Activated T-cell treated with anti-CD3 and anti-CD28 coated beads for 24 hours (primary cell): Measurements from ENCODE around the gene ANKLE2.
"Not testable (repeated sequence)": the region's sequence is repeated elsewhere in the genome, so short reads cannot be mapped to it uniquely, and the experiment has no call there.

ENCODE experiments used
- DNase-seq: peaks from one replicate; pipeline ENCODE4 v3.0.0-alpha.2; 2020; ENCODE audit warnings: low read depth

ANKLE2 gene

DNA sequence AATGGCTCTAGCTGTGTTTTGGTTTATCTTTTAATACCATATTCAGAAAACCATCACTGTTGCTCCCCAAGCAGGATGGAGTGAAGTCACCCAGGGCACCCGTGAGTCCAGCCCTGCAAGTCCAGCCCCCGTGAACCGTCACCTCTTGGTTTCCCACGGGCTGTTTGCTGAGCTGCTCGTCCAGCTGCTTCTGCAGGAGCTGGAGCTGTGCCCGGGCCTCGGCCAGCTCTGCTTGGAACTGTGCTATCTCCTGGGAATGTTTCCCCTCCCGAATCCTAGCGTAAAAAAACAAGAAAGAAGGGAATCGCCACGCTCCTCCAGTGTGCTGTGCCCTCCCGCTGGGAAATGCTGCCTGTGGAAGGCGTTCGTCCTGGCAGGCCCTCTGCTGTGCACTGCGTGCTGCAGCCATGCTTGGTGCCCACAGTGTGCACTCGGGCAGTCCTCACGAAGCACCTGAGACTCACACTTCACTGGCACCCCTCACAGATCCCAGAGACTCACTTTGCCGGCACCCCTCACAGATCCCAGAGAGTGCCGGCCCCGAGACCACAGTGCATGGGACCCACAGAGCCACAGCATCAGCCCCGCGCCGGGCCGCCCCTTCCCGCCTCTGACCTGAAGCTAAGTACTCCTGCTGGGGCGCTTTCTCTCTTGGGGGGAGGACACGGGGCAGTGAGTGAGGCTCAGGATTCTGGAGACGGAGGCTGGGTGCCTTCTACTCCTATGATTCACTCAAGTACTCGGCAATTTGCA, 15.4 kb upstream of the ANKLE2 start:
- no peak for DNase-seq

DNA sequence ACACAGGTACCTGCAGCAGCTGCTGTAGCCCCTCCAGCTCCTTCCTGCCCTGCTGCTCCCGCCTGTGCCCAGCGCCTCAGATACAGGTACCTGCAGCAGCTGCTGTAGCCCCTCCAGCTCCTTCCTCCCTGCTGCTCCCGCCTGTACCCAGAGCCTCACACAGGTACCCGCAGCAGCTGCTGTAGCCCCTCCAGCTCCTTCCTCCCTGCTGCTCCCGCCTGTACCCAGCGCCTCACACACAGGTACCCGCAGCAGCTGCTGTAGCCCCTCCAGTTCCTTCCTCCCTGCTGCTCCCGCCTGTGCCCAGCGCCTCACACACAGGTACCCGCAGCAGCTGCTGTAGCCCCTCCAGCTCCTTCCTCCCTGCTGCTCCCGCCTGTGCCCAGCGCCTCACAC, 14.6 kb upstream of the ANKLE2 start:
- not testable (repeated sequence) for DNase-seq

DNA sequence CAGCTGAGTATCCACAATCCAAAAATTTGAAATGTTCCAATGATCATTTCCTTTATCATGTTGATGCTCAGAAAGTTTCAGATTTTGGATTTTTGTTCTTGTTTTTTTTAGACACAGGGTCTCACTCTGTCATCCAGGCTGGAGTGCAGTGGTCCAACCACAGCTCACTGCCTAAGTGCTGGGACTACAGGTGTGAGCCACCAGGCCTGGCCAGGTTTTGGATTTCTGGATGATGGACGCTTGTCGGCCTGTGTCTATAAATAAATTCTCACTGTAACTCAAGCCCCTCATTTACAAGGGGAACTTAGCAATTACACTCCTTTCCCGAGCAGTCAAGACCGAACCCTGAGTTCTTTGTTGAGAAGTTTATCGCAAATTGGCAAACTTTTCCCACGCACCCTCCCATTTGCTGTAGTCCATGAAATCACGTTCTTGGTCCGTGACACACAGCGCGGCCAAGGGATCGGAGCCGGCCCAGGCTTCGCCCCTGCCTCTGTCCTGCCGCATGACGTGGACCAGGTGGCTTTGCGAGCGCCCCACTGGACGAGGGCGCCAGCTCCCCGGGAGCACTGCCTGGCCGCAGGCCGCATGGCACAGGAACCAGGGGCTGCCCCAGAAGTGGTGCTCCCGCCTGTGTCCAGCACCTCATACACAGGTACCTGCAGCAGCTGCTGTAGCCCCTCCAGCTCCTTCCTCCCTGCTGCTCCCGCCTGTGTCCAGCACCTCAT, 14.0 kb upstream of the ANKLE2 start:
- no peak for DNase-seq

DNA sequence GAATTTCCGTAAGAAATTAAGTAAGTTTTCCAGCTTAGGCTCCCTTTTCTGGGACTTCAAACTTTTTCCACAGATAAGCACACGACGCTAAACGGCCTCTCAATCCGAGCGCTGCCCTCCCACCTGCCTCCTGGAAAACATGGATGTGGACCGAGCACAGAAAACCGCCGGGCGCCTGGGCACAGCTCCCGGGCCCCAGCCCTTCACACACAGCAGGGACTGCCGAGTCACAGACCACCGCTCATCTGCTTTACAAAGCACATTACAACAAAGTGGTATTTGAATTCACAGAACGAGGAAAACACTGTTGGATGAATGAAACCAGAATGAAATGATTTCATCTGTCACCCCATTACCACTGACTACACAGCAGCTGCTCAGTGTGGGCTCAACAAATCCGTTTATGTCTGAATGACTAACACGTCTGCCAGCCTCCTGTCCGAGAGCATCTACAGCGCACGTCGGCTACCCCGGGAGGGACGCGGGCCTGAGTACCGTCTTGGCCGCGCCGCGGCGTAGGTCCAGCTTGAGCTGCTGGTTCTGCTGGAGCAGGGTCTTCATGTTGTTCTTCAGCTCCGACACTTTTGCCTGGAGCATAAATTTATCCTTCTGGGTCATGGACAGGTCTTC, 13.1 kb upstream of the ANKLE2 start:
- DNase-seq = no peak

DNA sequence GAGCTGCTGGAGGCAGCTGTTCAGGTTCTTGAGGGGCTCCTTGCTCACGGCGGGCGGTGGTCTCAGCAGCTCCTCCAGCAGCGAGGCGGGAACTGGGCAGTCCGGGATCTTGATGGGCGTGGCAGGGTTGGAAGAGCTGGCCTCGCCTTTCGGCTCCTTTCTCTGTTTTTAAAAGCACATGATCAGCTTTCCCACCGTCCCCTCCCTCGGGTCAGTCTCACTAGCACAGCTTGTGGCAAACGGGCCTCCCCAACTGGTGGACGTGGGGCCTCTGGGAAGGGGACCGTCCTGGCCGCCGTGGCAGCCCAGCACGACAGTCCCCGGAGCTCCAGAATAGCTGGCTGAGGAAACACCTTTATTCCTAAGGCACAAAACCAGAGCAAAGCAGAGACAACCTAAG, 12.5 kb upstream of the ANKLE2 start:
- no peak for DNase-seq

DNA sequence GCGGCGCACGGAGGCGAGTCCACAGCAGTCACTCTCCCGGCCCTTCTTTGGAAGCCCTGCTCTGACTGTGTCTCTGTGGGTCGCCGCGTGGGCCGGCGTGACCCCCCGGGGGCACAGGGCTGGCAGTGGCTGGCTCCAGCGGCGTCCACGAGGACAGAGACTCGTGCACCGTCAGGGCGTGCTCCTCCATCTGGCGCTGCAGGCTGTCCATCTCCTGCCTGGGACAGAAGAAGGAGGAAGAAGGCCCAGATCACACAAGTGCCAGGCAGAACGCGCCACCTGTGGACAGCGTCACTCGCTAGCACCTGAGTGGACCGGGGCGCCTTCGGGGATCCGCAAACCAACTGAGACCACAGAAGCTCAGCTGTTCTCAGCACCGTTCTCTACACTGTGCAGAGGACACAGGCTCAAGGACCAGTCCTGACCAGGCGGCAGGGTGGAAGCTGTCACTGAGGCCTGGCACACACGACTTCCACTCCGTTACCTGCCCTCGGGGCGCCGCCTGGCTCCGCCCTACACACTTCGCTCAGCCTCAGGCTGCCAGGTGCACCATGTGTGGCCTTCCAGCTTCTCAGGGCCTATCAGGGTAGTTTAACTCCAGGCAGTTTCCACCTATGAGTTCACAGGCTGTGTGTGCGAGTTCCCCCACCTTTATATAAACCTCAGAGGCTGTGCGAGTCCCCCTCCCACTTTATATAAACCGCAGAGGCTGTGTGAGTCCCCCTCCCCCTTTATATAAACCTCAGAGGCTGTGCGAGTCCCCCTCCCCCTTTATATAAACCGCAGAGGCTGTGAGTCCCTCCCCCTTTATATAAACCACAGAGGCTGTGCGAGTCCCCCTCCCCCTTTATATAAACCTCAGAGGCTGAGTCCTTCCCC, 11.7 kb upstream of the ANKLE2 start:
- no peak for DNase-seq

DNA sequence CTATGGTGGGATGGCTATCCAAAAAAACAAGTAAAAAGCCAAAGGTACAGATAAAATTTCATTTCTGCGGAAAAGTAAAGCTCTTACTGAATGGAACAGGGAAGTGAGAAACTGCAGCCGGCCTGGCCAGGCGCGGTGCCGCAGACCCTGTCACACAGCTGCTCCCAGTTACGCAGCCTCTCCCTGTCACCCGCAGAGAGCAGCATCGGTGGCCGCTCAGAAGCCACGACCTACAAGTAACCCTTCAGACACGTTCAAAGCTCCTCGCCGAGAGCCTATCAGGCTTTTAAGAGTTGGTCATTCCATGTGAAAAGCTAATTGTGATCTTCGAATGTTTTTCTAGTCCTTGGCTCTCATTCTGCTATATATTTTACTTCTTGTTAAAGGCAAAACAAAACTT, 11.0 kb upstream of the ANKLE2 start:
- DNase-seq = no peak

DNA sequence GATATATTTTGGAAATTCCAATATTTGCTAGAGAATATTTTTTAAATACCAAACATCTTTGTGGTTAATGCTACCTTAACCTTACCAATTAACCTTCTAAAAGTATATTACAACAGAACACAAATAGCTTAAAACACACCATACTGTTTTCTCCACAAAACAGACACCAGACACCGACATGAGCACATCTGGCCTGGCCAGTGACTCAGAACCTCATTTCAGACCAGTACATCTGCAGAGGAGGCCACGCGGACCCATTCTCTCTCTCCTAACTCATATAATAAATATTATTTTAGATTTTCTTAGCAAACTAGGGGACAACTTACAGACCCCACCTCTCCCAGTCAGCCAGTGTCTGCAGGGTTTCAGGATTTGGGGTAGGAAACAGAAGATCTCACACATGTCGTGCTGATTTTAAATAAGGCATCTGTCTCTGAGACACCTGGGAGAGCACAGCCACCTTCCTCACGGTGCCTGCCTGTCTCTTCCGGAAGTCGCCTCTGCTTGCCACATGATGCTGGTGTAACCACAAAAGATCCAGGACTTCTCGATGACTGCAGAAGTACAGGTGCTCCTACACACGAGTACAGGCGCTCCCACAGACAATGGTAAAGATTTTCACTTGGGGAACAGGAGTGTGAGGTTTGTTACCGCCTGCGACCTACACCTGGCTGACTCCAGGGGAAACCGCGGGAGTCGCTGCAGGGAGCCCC, 9.7 kb upstream of the ANKLE2 start:
- peak; percentile 28 for DNase-seq

DNA sequence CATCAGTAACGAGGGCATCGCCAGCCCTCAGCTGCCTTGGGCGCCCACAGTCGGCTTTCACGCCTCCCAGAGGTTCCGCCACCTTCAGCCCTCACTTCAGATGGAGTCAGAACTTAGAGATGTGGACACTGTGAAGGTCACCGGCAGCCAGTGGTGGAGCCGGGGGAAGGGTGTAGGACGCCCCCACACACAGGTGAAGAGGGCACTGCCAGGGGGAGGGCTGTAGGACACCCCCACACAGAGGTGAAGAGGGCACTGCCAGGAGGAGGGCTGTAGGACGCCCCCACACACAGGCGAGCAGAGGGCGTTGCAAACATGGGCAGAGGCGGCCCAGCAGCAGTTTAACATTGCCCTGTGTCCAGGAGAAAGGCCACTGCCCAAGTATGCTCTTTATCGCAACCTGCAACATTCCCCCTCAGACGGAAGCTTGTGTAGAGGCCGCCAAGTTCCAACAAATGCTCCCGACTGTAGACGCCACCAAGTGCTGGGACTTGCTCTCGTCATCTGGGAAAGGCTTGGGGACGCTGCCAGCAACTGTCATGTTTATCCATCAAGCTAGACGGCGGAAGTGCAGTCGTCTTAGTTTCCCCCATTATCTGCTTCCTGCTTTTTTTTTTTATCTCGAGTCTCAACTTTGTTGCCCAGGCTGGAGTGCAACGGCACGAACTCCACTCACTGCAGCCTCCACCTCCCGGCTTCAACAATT, 4.9 kb upstream of the ANKLE2 start:
- DNase-seq = no peak

DNA sequence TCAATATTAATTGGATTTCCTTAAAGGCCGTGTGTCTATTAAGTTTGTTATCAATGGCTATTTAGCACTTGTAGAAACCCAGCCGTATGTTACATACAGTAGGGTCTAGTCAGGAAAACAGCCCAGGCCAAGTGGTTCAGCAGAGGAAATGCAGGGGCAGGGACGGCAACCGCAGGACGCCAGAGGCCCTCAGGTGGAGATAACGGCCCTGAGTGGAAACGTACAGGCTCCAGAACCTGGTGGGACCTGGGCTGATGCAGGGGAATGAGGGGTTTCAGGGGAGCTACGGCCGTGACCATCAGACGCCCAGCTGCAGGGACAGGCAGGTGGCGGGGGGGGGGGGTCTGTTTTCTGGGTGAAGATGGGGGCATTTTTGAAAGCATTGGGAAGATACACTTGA, 3.7 kb upstream of the ANKLE2 start:
- no peak for DNase-seq

DNA sequence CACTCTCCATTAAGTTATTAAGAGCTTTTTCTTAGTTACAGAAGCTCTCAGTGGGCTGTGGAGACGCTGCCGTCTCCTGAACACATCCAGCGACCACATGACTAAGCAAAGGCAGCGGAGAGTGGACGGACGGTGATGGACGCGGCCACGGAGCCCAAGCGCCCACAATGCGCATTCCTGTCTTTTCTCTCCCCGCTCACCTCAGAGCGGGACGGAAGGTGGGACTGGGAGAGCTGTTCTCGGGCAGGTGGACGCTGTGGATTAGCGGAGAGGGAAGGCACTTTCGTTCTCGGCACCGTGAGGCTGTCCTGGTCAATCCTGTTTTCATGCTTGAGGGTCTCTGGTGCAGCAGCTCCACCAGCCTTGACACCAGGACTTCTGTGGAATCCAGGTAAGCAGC, 2.6 kb upstream of the ANKLE2 start:
- DNase-seq = no peak

DNA sequence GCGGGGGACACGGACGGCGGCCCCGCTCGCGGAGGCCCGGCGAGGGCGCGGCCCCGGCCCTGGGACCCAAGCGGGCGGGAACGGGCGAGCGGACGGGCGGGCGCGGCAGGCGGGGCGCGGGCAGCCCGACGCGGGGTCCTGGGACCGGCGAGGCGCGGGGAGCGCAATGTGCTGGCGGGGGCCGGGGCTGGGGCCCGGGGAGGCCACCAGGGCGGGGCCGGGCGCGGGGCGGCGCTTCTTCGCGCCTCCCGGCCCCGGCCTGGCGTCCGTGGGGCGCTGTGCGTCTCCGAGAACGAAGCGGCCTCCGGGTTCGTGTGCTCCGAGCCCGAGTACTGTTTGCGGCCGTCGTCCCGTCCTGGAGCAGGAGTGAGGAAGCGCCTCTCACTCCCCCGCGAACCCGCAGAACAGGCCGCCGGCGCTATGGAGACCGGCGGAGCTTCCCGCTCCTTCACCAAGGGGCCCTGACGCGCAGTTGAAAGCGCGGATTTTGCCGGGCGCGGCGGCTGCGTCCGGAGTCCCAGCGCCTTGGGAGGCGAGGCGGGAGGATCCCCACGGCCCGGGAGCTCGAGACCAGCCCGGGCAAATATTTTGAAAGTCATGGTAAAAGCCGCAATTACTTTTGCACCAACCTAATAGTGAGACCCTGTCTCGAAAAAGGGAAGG, 420 bp upstream of the ANKLE2 start:
- DNase-seq = peak; percentile 78

DNA sequence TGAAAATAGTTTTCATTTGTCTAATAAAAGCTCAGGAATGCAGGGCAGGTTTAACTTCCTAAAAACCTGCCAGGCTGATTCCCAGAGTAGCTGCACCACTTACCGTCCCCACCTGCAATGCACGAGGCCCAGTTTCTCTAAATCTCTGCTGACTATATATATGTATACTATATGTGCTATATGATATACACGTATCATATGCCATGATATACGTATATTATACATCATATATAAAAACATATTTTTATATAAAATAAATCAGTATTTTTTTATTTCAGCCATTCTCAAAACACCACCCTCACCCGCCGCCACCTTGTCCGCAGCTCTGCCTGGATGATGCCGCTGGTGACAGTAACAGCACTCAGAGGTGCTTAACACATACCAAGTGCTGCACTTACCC, 2.3 kb downstream of the ANKLE2 start:
- no peak for DNase-seq

DNA sequence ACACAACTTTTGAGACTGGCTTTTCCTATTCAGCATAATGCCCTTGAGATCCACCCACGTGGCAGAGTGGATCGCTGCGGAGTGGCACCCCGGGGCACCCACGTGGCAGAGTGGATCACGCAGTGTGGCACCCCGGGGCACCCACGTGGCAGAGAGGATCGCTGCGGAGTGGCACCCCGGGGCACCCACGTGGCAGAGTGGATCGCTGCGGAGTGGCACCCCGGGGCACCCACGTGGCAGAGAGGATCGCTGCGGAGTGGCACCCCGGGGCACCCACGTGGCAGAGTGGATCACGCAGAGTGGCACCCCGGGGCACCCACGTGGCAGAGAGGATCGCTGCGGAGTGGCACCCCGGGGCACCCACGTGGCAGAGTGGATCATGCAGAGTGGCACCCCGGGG, 2.8 kb downstream of the ANKLE2 start:
- not testable (repeated sequence) for DNase-seq

DNA sequence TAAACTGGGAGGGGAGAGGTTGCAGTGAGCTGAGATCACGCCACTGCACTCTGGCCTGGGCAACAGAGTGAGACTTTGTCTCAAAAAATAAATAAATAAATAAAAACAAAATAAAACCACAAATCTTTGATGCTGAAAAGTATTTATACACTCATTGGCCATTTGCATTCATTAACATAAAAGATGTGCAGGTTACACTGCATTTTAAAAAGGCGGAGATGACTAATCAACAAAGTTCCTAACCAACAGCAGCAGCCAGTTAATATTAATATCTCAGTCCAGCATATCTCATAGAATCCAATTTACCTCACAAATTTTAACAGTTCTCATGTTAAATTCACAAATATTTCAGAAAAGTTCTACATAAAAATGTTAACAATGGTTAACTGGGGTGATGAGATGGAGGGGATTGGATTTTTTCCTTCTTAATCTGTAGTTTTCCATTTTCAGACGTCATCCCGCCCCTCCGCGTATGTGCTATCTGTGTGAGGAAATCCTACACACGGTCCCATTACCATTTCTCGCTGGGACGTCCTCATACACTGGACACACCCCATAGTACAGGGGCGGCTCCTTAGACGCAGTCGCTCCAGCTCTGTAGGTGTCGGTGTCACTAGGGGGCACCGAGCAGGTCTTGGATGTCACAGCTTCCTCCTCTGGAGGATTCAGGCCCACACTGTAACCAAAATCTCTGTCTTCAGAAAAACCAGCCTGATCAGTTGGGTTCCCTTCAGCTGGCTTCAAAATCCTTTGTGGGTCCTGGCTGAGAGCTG, 7.3 kb downstream of the ANKLE2 start:
- DNase-seq = no peak

DNA sequence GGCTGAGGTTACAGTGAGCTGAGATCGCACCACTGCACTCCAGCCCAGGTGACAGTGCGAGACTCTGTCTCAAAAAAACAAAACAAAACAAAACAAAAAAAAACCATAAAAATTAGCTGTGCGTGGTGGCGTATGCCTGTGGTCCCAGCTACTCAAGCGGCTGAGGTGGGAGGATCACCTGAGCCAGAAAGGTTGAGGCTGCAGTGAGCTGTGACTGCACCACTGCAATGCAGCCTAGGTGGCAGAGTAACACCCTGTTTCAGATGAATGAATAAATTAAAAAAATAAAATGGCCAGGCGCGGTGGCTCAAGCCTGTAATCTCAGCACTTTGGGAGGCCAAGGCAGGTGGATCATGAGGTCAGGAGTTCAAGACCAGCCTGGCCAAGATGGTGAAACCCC, 8.0 kb downstream of the ANKLE2 start:
- DNase-seq = not testable (repeated sequence)

DNA sequence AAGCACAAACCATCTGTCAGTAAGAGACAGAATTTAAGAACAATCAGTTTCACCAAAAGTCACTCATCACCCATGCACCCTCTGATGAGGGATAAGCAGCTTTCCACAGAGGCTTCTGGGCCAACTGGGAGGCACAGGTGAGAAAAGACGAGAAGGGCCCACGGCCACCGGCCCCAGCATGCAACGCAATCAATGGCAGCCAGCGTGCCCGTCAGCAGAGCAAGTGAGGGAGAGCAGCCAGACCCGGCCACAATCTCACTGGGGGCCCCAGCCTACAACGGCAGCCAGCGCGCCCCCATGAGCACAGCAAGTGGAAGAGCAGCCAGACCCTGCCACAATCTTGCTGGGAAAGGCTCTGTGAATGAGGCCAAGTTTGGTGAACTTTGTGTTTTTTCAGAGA, 13.3 kb downstream of the ANKLE2 start:
- DNase-seq = no peak

DNA sequence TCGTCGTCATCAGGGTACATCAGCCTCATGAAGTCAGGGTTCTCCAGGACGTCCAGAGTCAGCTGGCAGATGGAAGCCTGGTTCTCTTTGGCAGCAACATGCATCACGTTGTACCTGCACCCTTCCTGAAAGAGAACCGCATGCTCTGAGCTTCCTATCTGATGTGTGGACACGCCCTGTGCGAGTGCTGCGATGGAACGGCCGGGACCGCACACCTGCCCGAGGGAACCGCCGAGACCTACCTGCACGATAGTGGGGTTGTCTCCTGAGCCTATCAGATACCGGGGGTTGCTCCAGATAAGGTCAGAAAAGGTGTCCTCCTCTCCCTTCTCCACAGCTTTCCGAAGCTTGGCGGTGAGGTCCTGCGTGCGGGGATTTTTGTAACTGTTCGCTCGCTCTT, 13.7 kb downstream of the ANKLE2 start:
- no peak for DNase-seq

DNA sequence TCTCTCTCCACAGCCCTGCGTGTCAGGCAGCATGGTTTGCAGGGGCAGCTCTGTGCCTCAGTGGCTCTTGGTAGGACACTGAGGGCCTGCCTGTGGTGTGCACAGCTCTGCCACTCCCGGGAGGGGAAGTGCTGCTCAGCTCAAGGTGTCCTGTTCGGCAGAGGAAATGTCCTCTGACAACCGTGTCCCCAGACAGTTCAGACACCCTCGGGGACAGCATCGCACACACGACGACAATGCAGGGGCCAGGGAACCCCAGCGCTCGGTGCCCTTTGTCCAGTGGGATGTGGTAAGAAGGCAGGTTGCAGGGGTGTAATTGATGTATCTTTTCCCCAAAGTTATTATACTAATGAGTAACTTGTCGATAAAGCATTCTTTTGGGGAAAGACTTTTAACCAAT, 14.2 kb downstream of the ANKLE2 start:
- no peak for DNase-seq

DNA sequence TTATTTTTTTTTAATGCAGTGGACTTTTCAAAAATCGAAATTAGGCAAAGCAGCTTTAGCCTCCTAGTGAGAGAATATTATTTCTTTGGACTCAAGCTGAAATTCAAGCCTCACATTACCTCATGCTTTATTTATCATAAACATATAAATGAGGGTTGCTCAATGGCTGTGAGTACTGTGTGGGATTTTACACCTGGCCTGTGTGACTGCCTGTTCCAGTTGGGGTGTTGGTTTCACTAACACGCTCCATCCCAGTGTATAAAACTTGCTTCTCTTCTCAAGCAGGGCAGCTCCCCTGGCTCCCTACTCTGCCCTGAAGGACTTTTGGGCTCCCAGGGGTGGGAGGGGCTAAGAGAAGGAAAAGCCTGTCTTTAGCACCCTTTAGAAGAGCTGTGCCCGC, 15.0 kb downstream of the ANKLE2 start:
- DNase-seq = no peak
